Stimulated activated CD8-positive, alpha-beta memory T cell treated with anti-CD3 and anti-CD28 coated beads, Interleukin-7, amount 100 ng/mL, for 4 hours (primary cell): ENCODE data around the gene HHLA2.
"Not testable (repeated sequence)": the region's sequence is repeated elsewhere in the genome, so short reads cannot be mapped to it uniquely, and the experiment has no call there.

Experiments used
- DNase-seq, 2 donors: peaks; one replicate each; pipeline ENCODE4 v3.0.0-alpha.2; 2020; ENCODE audit warnings: low read depth in 2 of 2

HHLA2 gene

GRCh38 chr3:108342837-108343486 is 46.6 kb downstream of the HHLA2 start:
- no peak for DNase-seq

- DNase-seq, result no peak
Observed at GRCh38 chr3:108343491-108343890, 47.1 kb downstream of the HHLA2 start.

- no peak for DNase-seq
Observed at GRCh38 chr3:108345492-108346205, 49.3 kb downstream of the HHLA2 start.

- DNase-seq, result no peak
Observed at GRCh38 chr3:108346301-108347227, 50.2 kb downstream of the HHLA2 start.

GRCh38 chr3:108352176-108352575 is 55.8 kb downstream of the HHLA2 start:
- DNase-seq, result no peak

- DNase-seq, result no peak
Observed at GRCh38 chr3:108354562-108354961, 58.2 kb downstream of the HHLA2 start.

GRCh38 chr3:108357042-108357441 is 60.7 kb downstream of the HHLA2 start:
- no peak for DNase-seq

GRCh38 chr3:108359011-108359410 is 62.7 kb downstream of the HHLA2 start:
- no peak for DNase-seq

GRCh38 chr3:108376026-108376425 is 79.7 kb downstream of the HHLA2 start:
- DNase-seq, result no peak

- no peak for DNase-seq
Observed at GRCh38 chr3:108377384-108377783, 81.0 kb downstream of the HHLA2 start.

- no peak for DNase-seq
Observed at GRCh38 chr3:108378153-108378951, 82.0 kb downstream of the HHLA2 start.

GRCh38 chr3:108378952-108379342 is 82.6 kb downstream of the HHLA2 start:
- DNase-seq, result not testable (repeated sequence)

GRCh38 chr3:108380128-108380795 is 83.9 kb downstream of the HHLA2 start:
- no peak for DNase-seq

- no peak for DNase-seq
Observed at GRCh38 chr3:108381529-108382140, 85.3 kb downstream of the HHLA2 start.

- DNase-seq, result no peak
Observed at GRCh38 chr3:108383306-108383705, 87.0 kb downstream of the HHLA2 start.

- DNase-seq, result no peak
Observed at GRCh38 chr3:108387063-108387462, 90.7 kb downstream of the HHLA2 start.

GRCh38 chr3:108388136-108389132 is 92.1 kb downstream of the HHLA2 start:
- no peak for DNase-seq

- DNase-seq, result no peak
Observed at GRCh38 chr3:108389372-108389771, 93.0 kb downstream of the HHLA2 start.

GRCh38 chr3:108391917-108392593 is 95.7 kb downstream of the HHLA2 start:
- DNase-seq, result no peak
